Measurements from ENCODE around the gene RASA1.

Gene RASA1

DNA sequence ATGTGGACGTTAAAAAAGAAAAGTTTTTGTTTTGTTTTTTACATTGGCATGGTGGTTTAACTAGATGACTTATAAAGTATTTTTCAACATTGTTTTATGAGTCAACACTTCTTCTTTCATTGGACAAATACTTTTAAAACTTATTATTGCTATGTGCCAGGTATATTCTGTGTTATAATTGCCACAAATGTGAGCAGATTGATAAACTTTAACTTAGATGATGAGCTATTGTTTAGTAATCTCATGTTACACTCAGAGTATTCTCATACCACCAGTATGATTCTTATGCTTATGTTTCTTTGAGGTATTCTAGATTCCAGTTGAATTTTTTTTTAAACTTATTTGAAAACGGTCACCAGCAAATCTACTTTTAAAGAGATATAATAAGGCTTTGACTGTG is 60.3 kb downstream of the RASA1 start:
- Histone ChIP-seq H3K27me3 (ENCODE audit: control insufficient read depth, low read length) (no peaks in the 10 kb centered on the region), H3K9me3 (ENCODE audit: control insufficient read depth, insufficient read depth, low read length) (no peaks in the 10 kb centered on the region), H4K20me1 (ENCODE audit: control insufficient read depth, insufficient read depth, low read depth, low read length) (no peaks in the 10 kb centered on the region), H3K27ac (ENCODE audit: low read depth, low read length) (no peak overlapping the region), H3K79me2 (ENCODE audit: control insufficient read depth, low read length) (peaks cover 32% of the 10 kb centered on the region), H3K4me3 (ENCODE audit: low read length) (no peak overlapping the region), H3K4me2 (ENCODE audit: low read length) (no peak overlapping the region), H3K36me3 (ENCODE audit: control insufficient read depth, low read length) (no peaks in the 10 kb centered on the region), H3K9me2 (replicated peaks; ENCODE audit: control insufficient read depth, low read length) (no peaks in the 10 kb centered on the region), H3F3A (ENCODE audit: control insufficient read depth, insufficient read depth) (no peaks in the 10 kb centered on the region), H3K4me1 (ENCODE audit: control insufficient read depth, low read length) (no peaks in the 10 kb centered on the region)
- TF ChIP-seq, protein P1, sequence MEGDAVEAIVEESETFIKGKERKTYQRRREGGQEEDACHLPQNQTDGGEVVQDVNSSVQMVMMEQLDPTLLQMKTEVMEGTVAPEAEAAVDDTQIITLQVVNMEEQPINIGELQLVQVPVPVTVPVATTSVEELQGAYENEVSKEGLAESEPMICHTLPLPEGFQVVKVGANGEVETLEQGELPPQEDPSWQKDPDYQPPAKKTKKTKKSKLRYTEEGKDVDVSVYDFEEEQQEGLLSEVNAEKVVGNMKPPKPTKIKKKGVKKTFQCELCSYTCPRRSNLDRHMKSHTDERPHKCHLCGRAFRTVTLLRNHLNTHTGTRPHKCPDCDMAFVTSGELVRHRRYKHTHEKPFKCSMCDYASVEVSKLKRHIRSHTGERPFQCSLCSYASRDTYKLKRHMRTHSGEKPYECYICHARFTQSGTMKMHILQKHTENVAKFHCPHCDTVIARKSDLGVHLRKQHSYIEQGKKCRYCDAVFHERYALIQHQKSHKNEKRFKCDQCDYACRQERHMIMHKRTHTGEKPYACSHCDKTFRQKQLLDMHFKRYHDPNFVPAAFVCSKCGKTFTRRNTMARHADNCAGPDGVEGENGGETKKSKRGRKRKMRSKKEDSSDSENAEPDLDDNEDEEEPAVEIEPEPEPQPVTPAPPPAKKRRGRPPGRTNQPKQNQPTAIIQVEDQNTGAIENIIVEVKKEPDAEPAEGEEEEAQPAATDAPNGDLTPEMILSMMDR (IDR thresholded peaks at IDR 0.05; ENCODE audit: low read depth, low read length, poor library complexity, severe bottlenecking), result no peak
- TF ChIP-seq EZH2phosphoT487 (IDR thresholded peaks at IDR 0.05; ENCODE audit: borderline replicate concordance, low read length), result no peak

DNA sequence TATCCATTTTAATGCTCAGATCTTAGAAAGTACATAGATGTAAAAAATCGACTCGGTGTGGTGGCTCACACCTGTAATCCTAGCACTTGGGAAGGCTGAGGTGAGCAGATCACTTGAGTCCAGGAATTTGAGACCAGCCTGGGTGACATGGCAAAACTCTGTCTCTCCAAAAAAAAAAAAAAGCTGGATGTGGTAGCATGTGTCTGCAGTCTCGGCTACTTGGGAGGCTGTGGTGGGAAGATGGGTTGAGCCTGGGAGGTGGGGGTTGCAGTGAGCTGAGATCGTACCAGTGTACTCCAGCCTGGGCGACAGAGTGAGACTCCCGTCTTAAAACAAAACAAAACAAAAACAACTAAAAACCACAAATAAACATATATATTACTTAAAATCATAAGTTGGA is 61.4 kb downstream of the RASA1 start:
- Histone ChIP-seq H3K4me1 (ENCODE audit: control insufficient read depth, low read length) (no peaks in the 10 kb centered on the region), H3F3A (ENCODE audit: control insufficient read depth, insufficient read depth) (no peaks in the 10 kb centered on the region), H4K20me1 (ENCODE audit: control insufficient read depth, insufficient read depth, low read depth, low read length) (no peaks in the 10 kb centered on the region), H3K4me2 (ENCODE audit: low read length) (no peak overlapping the region), H3K9me2 (replicated peaks; ENCODE audit: control insufficient read depth, low read length) (no peaks in the 10 kb centered on the region), H3K36me3 (ENCODE audit: control insufficient read depth, low read length) (peaks cover 6% of the 10 kb centered on the region), H3K27ac (ENCODE audit: low read depth, low read length) (no peak overlapping the region), H3K27me3 (ENCODE audit: control insufficient read depth, low read length) (no peaks in the 10 kb centered on the region), H3K79me2 (ENCODE audit: control insufficient read depth, low read length) (peaks cover 27% of the 10 kb centered on the region), H3K4me3 (ENCODE audit: low read length) (no peak overlapping the region), H3K9me3 (ENCODE audit: control insufficient read depth, insufficient read depth, low read length) (no peaks in the 10 kb centered on the region)
- TF ChIP-seq, protein P1 (IDR thresholded peaks at IDR 0.05; ENCODE audit: low read depth, low read length, poor library complexity, severe bottlenecking), result no peak
- TF ChIP-seq EZH2phosphoT487 (IDR thresholded peaks at IDR 0.05; ENCODE audit: borderline replicate concordance, low read length), result no peak

DNA sequence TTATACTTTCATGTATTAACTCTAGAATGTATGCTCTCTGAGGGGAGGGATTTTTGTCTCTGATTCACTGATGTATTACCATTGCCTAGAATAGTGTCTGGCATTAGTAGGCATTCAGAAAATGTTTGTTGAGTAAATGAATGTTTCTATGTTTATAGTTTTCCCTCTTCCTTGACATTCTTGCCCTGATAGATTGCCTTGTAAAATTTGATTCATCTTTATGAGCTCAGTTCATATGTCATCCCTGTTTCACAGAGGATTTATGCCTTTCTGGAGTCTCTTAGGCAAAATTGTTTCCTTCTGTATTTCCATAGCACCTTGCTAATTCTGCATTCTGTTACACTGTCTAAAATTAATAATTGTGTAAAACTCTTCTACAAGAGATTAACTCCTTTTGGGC is 72.3 kb downstream of the RASA1 start:
- H3F3A ChIP-seq (ENCODE audit: control insufficient read depth, insufficient read depth), result no peaks in the 10 kb centered on the region
- H3K79me2 ChIP-seq (ENCODE audit: control insufficient read depth, low read length), result no peaks in the 10 kb centered on the region
- no peaks in the 10 kb centered on the region for H4K20me1 ChIP-seq (ENCODE audit: control insufficient read depth, insufficient read depth, low read depth, low read length)
- no peak overlapping the region for H3K4me2 ChIP-seq (ENCODE audit: low read length)
- H3K9me3 ChIP-seq (ENCODE audit: control insufficient read depth, insufficient read depth, low read length), result no peaks in the 10 kb centered on the region
- no peaks in the 10 kb centered on the region; the same call in 1 of the 2 replicates for H3K9me2 ChIP-seq (replicated peaks; ENCODE audit: control insufficient read depth, low read length)
- H3K27me3 ChIP-seq (ENCODE audit: control insufficient read depth, low read length), result no peaks in the 10 kb centered on the region
- H3K27ac ChIP-seq (ENCODE audit: low read depth, low read length), result no peak overlapping the region
- TF ChIP-seq EZH2phosphoT487 (IDR thresholded peaks at IDR 0.05; ENCODE audit: borderline replicate concordance, low read length), result no peak
- H3K36me3 ChIP-seq (ENCODE audit: control insufficient read depth, low read length), result peaks cover 31% of the 10 kb centered on the region
- no peaks in the 10 kb centered on the region for H3K4me1 ChIP-seq (ENCODE audit: control insufficient read depth, low read length)
- no peak overlapping the region for H3K4me3 ChIP-seq (ENCODE audit: low read length)

DNA sequence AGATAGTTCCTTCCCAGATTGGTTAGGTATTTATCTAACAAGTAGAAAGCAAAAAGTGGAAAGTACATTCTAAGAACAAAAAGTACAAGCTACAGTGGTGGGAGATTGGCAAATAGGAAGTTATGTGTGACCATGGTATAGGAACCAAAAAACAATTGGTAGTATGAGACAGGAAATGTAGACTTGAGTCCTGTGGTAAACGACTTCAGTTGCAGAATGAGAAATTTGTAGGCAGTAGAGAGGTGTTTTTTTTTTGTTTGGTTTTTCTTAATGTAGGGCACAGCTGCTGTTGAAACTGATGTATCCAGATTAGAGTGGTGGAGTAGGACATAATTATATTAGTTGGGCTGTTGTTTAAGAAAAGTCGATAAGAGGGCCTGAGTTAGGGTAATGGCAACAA is 73.0 kb downstream of the RASA1 start:
- H3K4me1 ChIP-seq (ENCODE audit: control insufficient read depth, low read length), result no peaks in the 10 kb centered on the region
- H3K9me2 ChIP-seq (replicated peaks; ENCODE audit: control insufficient read depth, low read length), result no peaks in the 10 kb centered on the region; the same call in 1 of the 2 replicates
- TF ChIP-seq EZH2phosphoT487 (IDR thresholded peaks at IDR 0.05; ENCODE audit: borderline replicate concordance, low read length), result no peak
- TF ChIP-seq, protein P1 (IDR thresholded peaks at IDR 0.05; ENCODE audit: low read depth, low read length, poor library complexity, severe bottlenecking), result no peak
- no peaks in the 10 kb centered on the region for H3K27me3 ChIP-seq (ENCODE audit: control insufficient read depth, low read length)
- no peaks in the 10 kb centered on the region for H3K9me3 ChIP-seq (ENCODE audit: control insufficient read depth, insufficient read depth, low read length)
- H4K20me1 ChIP-seq (ENCODE audit: control insufficient read depth, insufficient read depth, low read depth, low read length), result no peaks in the 10 kb centered on the region
- peaks cover 29% of the 10 kb centered on the region for H3K36me3 ChIP-seq (ENCODE audit: control insufficient read depth, low read length)
- H3K4me3 ChIP-seq (ENCODE audit: low read length), result no peak overlapping the region
- no peaks in the 10 kb centered on the region for H3K79me2 ChIP-seq (ENCODE audit: control insufficient read depth, low read length)
- 0 out of 2 replicates have a peak, but pooled peaks cover 1% of the 10 kb centered on the region for H3F3A ChIP-seq (ENCODE audit: control insufficient read depth, insufficient read depth)
- no peak overlapping the region for H3K4me2 ChIP-seq (ENCODE audit: low read length)
- no peak overlapping the region for H3K27ac ChIP-seq (ENCODE audit: low read depth, low read length)

All from DOHH2 (cell line).